Esophagus muscularis mucosa (tissue), 4 donors: Measurements from ENCODE around the gene LMF1. TPM values are rescaled to one million over a fixed set of nuclear protein-coding genes. Genes with fewer than 3 reads are reported as not detected.

ENCODE experiments used
- DNase-seq: peaks from one replicate; pipeline ENCODE4 v3.0.0-alpha.2; 2017; ENCODE audit errors: extremely low spot score
- H3K27ac ChIP-seq, 4 donors: fragments of 200-600 bp; sonication (generic); replicated peaks in 1 of 4; 1 replicate in 3 of 4; 2 replicates in 1 of 4; pipeline ENCODE4 v1.5.1; 2016 to 2019; ENCODE audit warnings: mild to moderate bottlenecking in 1 of 4
- H3K27me3 ChIP-seq, 4 donors: fragments of 200-600 bp; sonication (generic); one replicate each; pipeline versions ENCODE4 v1.5.1 to v1.6.0; 2016 to 2019
- H3K36me3 ChIP-seq, 4 donors: fragments of 200-600 bp; sonication (generic); one replicate each; pipeline ENCODE4 v1.5.1; 2016 to 2019
- H3K4me1 ChIP-seq, 4 donors: fragments of 200-600 bp; sonication (generic); one replicate each; pipeline ENCODE4 v1.5.1; 2016 to 2019
- H3K4me3 ChIP-seq, 4 donors: fragments of 200-600 bp; sonication (generic); 1 replicate in 2 of 4; 2 replicates in 2 of 4; pipeline ENCODE4 v1.5.1; 2016 to 2019; ENCODE audit warnings: mild to moderate bottlenecking in 4 of 4, moderate library complexity in 1 of 4
- H3K9me3 ChIP-seq, 4 donors: fragments of 200-600 bp; sonication (generic); 1 replicate in 3 of 4; 2 replicates in 1 of 4; pipeline ENCODE4 v1.5.1; 2016 to 2019
- EP300 ChIP-seq: sonication (generic); formaldehyde crosslinking; IDR thresholded peaks from one replicate; pipeline ENCODE4 v1.6.1; 2017; ENCODE audit warnings: antibody characterized with exemption
- POLR2A ChIP-seq: fragments of 450-650 bp; IDR thresholded peaks from one replicate; pipeline ENCODE4 v1.6.1; 2017; ENCODE audit warnings: antibody characterized with exemption, moderate library complexity, mild to moderate bottlenecking, low read depth
- POLR2AphosphoS5 ChIP-seq, 2 donors: sonication (generic); formaldehyde crosslinking; IDR thresholded peaks; one replicate each; pipeline ENCODE4 v1.6.1; 2017; ENCODE audit warnings: antibody characterized with exemption in 2 of 2
- WGBS: methylation state at CpG from one replicate; pipeline ENCODE4 v1.1.5; 2018; 5-methylcytosine and 5-hydroxymethylcytosine counted together
- intact Hi-C: fragments of 100-400 bp; cut with DNase I; formaldehyde crosslinking; loops from one replicate; pipeline ENCODE4 v1.15.1; 2023
- total RNA-seq, 4 donors: library from RNA; depleted of rRNA; stranded (reverse); fragments of >200 nt; gene quantifications; one replicate each; pipeline versions ENCODE4 v1.1.0 to v1.2.1, GENCODE V29; 2016
- TF ChIP-seq, protein P1 (sequence below), 3 experiments: fragments of 200-600 bp in 2 of 3; fragments of 450-650 bp in 1 of 3; sonication (generic) in 2 of 3; IDR thresholded peaks; one replicate each; pipeline ENCODE4 v1.5.1; 2017 to 2019; ENCODE audit warnings: antibody characterized with exemption in 3 of 3, mild to moderate bottlenecking in 2 of 3, moderate library complexity in 1 of 3

LMF1 gene
- total RNA-seq, 4 donors from 2014 or later: 14.5 to 32.0 (median 23.8) TPM

DNA sequence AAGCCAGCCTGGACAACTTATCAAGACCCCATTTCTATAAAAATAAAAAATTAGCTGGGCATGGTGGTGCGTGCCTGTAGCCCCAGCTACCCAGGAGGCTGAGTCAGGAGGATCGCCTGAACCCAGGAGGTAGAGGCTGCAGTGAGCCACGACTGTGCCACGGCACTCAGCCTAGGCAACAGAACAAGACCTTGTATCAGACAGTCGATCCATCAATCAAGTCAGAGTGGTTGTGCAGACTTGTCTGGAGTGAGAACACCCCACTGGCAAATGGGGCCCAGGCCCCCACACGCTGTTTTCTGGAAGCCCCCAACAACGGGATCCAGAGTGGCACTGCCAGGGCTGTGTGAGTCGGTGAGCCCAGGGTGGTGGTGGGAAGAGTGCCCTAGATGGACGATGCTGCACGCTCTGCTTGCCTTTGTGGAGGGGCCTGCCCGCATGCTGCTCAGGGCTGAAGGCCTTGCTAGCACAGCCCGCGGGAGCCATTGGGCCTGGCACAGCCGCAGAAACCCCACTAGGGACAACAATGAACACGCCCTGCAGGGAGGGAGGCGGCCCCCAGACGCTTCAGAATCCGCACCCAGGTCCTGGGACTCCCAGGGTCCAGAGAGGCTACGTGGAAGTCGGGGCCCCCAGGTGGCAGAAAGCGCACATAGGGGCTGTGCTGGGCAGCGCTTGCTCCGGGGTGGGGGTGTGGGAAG, 90.2 kb downstream of the LMF1 start:
- 95% methylated on average over 14 of the region's 23 CpGs for WGBS
- H3K27me3 ChIP-seq: no peaks in the 10 kb centered on the region
- TF ChIP-seq EP300: no peak
- no peak for TF ChIP-seq POLR2AphosphoS5 (IDR thresholded peaks at IDR 0.05)
- TF ChIP-seq, protein P1, sequence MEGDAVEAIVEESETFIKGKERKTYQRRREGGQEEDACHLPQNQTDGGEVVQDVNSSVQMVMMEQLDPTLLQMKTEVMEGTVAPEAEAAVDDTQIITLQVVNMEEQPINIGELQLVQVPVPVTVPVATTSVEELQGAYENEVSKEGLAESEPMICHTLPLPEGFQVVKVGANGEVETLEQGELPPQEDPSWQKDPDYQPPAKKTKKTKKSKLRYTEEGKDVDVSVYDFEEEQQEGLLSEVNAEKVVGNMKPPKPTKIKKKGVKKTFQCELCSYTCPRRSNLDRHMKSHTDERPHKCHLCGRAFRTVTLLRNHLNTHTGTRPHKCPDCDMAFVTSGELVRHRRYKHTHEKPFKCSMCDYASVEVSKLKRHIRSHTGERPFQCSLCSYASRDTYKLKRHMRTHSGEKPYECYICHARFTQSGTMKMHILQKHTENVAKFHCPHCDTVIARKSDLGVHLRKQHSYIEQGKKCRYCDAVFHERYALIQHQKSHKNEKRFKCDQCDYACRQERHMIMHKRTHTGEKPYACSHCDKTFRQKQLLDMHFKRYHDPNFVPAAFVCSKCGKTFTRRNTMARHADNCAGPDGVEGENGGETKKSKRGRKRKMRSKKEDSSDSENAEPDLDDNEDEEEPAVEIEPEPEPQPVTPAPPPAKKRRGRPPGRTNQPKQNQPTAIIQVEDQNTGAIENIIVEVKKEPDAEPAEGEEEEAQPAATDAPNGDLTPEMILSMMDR (IDR thresholded peaks at IDR 0.05): no peak
- DNase-seq: no peak
- H3K4me1 ChIP-seq: no peaks in the 10 kb centered on the region
- H3K27ac ChIP-seq: no peak overlapping the region
- H3K9me3 ChIP-seq: peaks cover 0 to 26% (median 14%) of the 10 kb centered on the region in 4 donors
- H3K36me3 ChIP-seq: peaks cover 13 to 66% (median 27%) of the 10 kb centered on the region in 4 donors
- no peak overlapping the region for H3K4me3 ChIP-seq
- intact Hi-C loops: no loop called here

DNA sequence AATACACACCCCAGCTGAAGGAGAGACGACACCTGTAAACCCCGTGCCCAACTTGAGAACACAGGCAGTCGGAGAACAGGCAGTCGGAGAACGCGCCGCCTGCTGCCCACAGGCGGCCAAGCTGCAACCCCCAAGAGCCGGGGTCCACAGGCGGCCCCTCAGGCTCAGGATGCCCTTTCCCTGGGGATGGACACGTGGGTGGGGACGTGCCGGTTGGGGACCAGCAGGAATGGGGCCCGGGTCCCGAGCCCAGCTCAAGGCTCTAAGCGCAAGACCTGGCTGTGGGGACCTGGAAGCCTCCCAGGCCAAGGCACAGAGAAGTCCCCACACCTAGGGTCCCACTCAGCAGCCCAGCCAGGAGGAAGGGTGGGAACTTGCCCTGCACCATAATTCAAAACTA, 90.8 kb downstream of the LMF1 start:
- Histone ChIP-seq H3K4me1 (no peaks in the 10 kb centered on the region), H3K9me3 (peaks cover 0 to 19% (median 12%) of the 10 kb centered on the region in 4 donors), H3K27me3 (no peaks in the 10 kb centered on the region), H3K36me3 (peaks cover 10 to 67% (median 28%) of the 10 kb centered on the region in 4 donors), H3K27ac (no peak overlapping the region), H3K4me3 (no peak overlapping the region)
- DNase-seq: no peak
- intact Hi-C loops: no loop called here
- TF ChIP-seq EP300 (no peak), POLR2A (no peak), POLR2AphosphoS5 (IDR thresholded peaks at IDR 0.05) (no peak)
- TF ChIP-seq, protein P1 (IDR thresholded peaks at IDR 0.05): no peak
- 90% methylated on average over 9 of the region's 16 CpGs for WGBS

DNA sequence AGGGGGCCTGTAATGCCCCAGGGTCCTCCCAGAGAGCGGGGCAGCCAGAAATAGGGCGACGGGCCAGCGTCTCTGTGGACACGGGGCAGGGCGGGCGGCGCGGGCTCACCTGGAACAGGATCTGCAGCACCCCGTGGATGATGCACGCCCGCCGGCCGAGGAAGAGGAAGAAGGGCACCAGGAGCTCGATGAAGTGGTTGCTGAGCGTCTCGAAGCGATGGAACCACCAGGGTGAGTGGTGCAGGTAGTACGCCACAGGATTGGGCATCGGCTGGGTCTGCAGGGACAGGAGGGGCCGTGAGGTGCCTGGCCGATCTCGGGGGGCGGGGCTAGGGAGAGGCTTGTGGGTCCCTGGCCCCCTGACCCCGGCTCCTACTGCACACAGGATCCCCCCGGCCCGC, 91.3 kb downstream of the LMF1 start:
- Histone ChIP-seq H3K9me3 (peaks cover 0 to 14% (median 7%) of the 10 kb centered on the region in 4 donors), H3K27me3 (no peaks in the 10 kb centered on the region), H3K4me3 (no peak overlapping the region), H3K36me3 (peaks cover 4 to 67% (median 25%) of the 10 kb centered on the region in 4 donors), H3K4me1 (no peaks in the 10 kb centered on the region), H3K27ac (no peak overlapping the region)
- intact Hi-C loops: no loop called here
- TF ChIP-seq POLR2AphosphoS5 (IDR thresholded peaks at IDR 0.05) (no peak), EP300 (no peak), POLR2A (no peak)
- TF ChIP-seq, protein P1 (IDR thresholded peaks at IDR 0.05): no peak
- WGBS: 95% methylated on average over 27 of the region's 27 CpGs
- no peak for DNase-seq

DNA sequence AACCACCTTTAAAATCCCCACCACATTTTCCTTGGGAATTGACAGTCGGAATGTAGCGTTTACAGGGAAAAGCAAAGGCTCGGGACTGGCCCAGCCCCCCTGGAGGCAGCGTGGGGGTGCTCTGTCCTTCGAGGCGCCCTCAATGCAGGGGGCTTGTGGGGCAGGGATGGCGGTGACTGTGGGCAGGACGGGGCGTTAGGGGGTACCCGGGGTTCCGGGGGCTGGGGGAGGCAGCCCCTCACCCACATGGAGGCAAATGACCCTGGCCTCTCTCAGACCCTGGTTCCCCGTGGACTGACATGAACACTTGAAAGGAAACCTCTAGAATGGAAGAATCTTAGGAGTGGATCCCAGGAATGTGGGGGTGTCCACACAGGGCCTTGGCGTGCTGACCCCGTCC, 91.9 kb downstream of the LMF1 start:
- intact Hi-C loops: no loop called here
- Histone ChIP-seq H3K9me3 (peaks cover 0 to 8% (median 2%) of the 10 kb centered on the region in 4 donors), H3K27ac (no peak overlapping the region), H3K4me3 (no peak overlapping the region), H3K36me3 (peaks cover 4 to 67% (median 26%) of the 10 kb centered on the region in 4 donors), H3K4me1 (no peaks in the 10 kb centered on the region), H3K27me3 (no peaks in the 10 kb centered on the region)
- TF ChIP-seq, protein P1 (IDR thresholded peaks at IDR 0.05): no peak
- no peak for TF ChIP-seq POLR2A
- TF ChIP-seq POLR2AphosphoS5 (IDR thresholded peaks at IDR 0.05): no peak
- TF ChIP-seq EP300: no peak
- no peak for DNase-seq
- 81% methylated on average over 10 of the region's 14 CpGs for WGBS
